ENCODE results near the gene DCBLD2.

DCBLD2 gene

GRCh38 chr3:98811048-98811447 lies 90.4 kb downstream of the DCBLD2 start:
- TF ChIP-seq CTCF (conservative IDR thresholded peaks at IDR 0.05; ENCODE audit: low read length): no peak
- DNase-seq (ENCODE audit: low read depth): no peak
- H3K4me3 ChIP-seq (ENCODE audit: low read length): no peak overlapping the region

GRCh38 chr3:98809557-98809956 lies 91.9 kb downstream of the DCBLD2 start:
- no peak for DNase-seq (ENCODE audit: low read depth)
- H3K4me3 ChIP-seq (ENCODE audit: low read length): no peak overlapping the region
- no peak for TF ChIP-seq CTCF (conservative IDR thresholded peaks at IDR 0.05; ENCODE audit: low read length)

GRCh38 chr3:98808071-98808470 lies 93.4 kb downstream of the DCBLD2 start:
- TF ChIP-seq CTCF (conservative IDR thresholded peaks at IDR 0.05; ENCODE audit: low read length): no peak
- H3K4me3 ChIP-seq (ENCODE audit: low read length): no peak overlapping the region
- no peak for DNase-seq (ENCODE audit: low read depth)

- DNase-seq (ENCODE audit: low read depth): no peak
- TF ChIP-seq CTCF (conservative IDR thresholded peaks at IDR 0.05; ENCODE audit: low read length): no peak
- H3K4me3 ChIP-seq (ENCODE audit: low read length): no peak overlapping the region
These were observed 93.9 kb downstream of the DCBLD2 start for GRCh38 chr3:98807561-98807960.

GRCh38 chr3:98807011-98807410 lies 94.5 kb downstream of the DCBLD2 start:
- no peak overlapping the region for H3K4me3 ChIP-seq (ENCODE audit: low read length)
- DNase-seq (ENCODE audit: low read depth): no peak
- no peak for TF ChIP-seq CTCF (conservative IDR thresholded peaks at IDR 0.05; ENCODE audit: low read length)

- no peak for TF ChIP-seq CTCF (conservative IDR thresholded peaks at IDR 0.05; ENCODE audit: low read length)
- no peak overlapping the region for H3K4me3 ChIP-seq (ENCODE audit: low read length)
- no peak for DNase-seq (ENCODE audit: low read depth)
These were observed 95.0 kb downstream of the DCBLD2 start for GRCh38 chr3:98806521-98806920.

GRCh38 chr3:98805571-98805970 lies 95.9 kb downstream of the DCBLD2 start:
- H3K4me3 ChIP-seq (ENCODE audit: low read length): no peak overlapping the region
- TF ChIP-seq CTCF (conservative IDR thresholded peaks at IDR 0.05; ENCODE audit: low read length): no peak
- no peak for DNase-seq (ENCODE audit: low read depth)

Data from AG10803 (cell line).